ENCODE results near the gene SORCS2.

DNA sequence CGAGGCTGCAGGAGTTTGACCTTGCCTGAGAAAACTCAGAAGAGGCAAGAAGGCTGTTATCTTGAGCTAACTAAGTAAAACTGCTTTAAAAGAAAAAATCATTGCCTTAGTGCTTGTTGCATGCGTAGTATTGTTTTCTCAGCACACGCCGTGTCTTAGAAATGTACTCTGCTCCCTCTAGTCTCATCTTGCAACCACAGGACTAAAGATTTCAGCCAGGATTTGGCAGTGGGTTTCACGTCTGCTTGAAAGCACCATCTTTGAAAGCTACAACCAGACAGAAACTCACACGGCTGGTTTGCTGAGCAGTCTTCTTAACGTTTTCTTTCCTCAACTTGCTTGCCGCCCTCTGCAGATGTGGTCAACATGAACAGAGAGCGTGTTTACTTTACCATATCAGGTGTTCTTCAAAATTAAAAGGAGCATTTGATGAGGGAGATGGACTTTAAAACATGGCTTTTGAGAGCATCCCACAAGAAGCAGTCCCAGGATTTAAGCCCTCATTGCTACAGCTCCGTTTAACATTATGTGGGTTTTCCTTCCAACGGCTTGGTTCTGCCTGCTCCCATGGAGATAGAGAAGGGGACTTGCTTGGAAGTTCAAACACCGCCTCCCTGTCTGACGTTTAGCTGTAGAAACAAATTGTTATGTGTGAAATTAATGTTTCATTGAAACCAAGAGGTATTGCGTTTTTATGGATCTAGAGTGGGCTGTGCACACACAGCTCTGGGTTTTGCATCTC lies 3.4 kb downstream of the SORCS2 start:
- TF ChIP-seq CTCF (conservative IDR thresholded peaks at IDR 0.05; ENCODE audit: low read depth, low read length) (no peak), EZH2 (IDR thresholded peaks at IDR 0.05; ENCODE audit: low read length, unreplicated experiment) (no peak)

All from PC-3 (cell line).